Right cardiac atrium (tissue), 5 donors: ENCODE measurements around the gene CATSPER3. TPM values are rescaled to one million over a fixed set of nuclear protein-coding genes. Genes with fewer than 3 reads are reported as not detected.

Source experiments
- ATAC-seq, 2 donors: fragments of 200-7000 bp; cut with Tn5 transposase; one replicate each; pipeline versions ENCODE4 v1.8.0 to v1.9.1; 2020; ENCODE audit warnings: moderate library complexity in 2 of 2, mild to moderate bottlenecking in 1 of 2
- DNase-seq, 3 donors: peaks; one replicate each; pipeline ENCODE4 v3.0.0-alpha.2; 2020
- H3K27ac ChIP-seq: one replicate; pipeline ENCODE4 v1.5.1; 2013; ENCODE audit warnings: mild to moderate bottlenecking, low read length, control low read depth, moderate library complexity
- H3K27me3 ChIP-seq: one replicate; pipeline ENCODE4 v1.6.1; 2013; ENCODE audit not compliant: control insufficient read depth, insufficient read depth
- H3K4me1 ChIP-seq: one replicate; pipeline ENCODE4 v1.6.1; 2013; ENCODE audit warnings: low read length; ENCODE audit not compliant: control insufficient read depth, insufficient read depth
- H3K4me3 ChIP-seq: one replicate; pipeline ENCODE4 v1.5.1; 2013; ENCODE audit warnings: low read length, control low read depth
- H3K9me3 ChIP-seq: one replicate; pipeline ENCODE4 v1.6.1; 2013; ENCODE audit warnings: low read length; ENCODE audit not compliant: control insufficient read depth
- WGBS: extraction: QIAGEN DNeasy Blood & Tissue Kit; methylation state at CpG from one replicate; pipeline ENCODE4 v1.1.7; 2013; 5-methylcytosine and 5-hydroxymethylcytosine counted together
- intact Hi-C, 4 donors: fragments of 100-400 bp; cut with DNase I; formaldehyde crosslinking; loops; one replicate each; pipeline versions ENCODE4 v1.11.0 to v1.14.0; 2022 to 2023
- polyA plus RNA-seq: library from polyadenylated mRNA; stranded (reverse); fragments of 200-250 nt; gene quantifications from one replicate; pipeline ENCODE4 v1.2.3, GENCODE V29; 2013
- total RNA-seq, 4 donors: library from RNA; stranded (reverse); fragmentation: NEBNext Ultra II Directional; extraction: Animal tissue kit (Norgen Biotek cat#: 25700); gene quantifications; one replicate each; pipeline ENCODE4 v1.2.1, GENCODE V29; 2021
- donor health status: healthy with polysubstance abuse.
- donor health status: DM: no; HTN: yes; CAD: no.
- donor health status: DM: no; HTN: no; CAD: no.
- donor health status: DM: no; HTN: yes; CAD: no; lungs with severe emphysema.
- donor health status: DM: yes; HTN: yes; CAD: no.

CATSPER3 gene
- total and polyA plus RNA-seq, 5 donors: 0.25 to 0.59 (median 0.54) TPM

DNA sequence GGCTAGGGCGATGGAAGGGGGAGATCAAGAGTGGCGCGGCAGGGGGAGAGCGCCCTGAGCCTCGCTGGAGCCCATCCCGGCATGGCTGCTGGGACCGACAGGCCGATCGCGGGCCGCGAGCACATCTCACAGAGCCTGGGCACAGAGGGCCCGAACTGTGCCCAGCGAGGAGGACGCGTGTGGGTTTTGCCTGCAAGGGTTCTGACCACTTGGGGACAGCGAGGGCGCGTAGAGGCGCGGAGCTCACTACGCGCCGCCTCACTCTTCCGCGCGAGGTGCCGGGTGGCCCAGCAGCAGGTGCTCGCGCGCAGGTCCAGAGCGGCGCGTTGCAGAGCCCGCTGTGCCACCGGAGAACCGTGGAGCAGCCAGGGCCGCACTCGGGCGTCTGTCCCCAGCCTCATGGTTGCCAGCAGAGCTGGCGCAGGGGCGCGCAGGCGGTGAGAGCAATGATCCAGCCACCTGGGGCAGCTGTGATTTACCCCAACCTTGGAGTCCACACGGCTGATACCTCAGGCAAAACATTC, 82.6 kb downstream of the CATSPER3 start:
- H3K27ac ChIP-seq: no peak overlapping the region
- peak in 1 of 3 donors; percentile 5 for DNase-seq
- H3K27me3 ChIP-seq: peaks cover 3% of the 10 kb centered on the region
- ATAC-seq: no peak
- no peak overlapping the region for H3K4me3 ChIP-seq
- 6% methylated on average over 45 of the region's 45 CpGs for WGBS
- intact Hi-C loops: no loop called here
- no peaks in the 10 kb centered on the region for H3K4me1 ChIP-seq
- H3K9me3 ChIP-seq: no peaks in the 10 kb centered on the region

DNA sequence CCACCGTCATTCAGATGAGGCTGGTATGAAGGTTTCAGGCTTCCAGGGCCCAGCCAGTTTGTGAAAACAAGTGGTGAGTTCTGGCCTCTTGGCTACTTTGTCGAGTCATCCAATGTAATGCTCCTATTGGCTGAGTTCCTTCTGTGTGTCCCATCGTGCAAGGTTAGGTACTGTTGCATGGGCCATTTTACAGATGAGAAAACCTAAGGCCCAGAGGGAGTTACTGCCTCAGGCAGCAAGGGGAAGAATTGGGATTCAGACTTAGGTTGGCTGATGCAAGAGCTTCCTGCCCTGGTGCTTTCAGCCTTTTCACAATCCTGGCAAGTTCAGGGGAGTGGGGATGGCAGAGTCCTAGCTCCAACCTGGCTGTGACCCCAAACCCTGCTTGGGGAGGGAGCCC, 83.7 kb downstream of the CATSPER3 start:
- 51% methylated on average over 3 of the region's 3 CpGs for WGBS
- H3K27me3 ChIP-seq: no peaks in the 10 kb centered on the region
- intact Hi-C loops: no loop called here
- no peaks in the 10 kb centered on the region for H3K9me3 ChIP-seq
- no peak overlapping the region for H3K4me3 ChIP-seq
- ATAC-seq: no peak
- no peak for DNase-seq
- H3K27ac ChIP-seq: no peak overlapping the region
- H3K4me1 ChIP-seq: no peaks in the 10 kb centered on the region

DNA sequence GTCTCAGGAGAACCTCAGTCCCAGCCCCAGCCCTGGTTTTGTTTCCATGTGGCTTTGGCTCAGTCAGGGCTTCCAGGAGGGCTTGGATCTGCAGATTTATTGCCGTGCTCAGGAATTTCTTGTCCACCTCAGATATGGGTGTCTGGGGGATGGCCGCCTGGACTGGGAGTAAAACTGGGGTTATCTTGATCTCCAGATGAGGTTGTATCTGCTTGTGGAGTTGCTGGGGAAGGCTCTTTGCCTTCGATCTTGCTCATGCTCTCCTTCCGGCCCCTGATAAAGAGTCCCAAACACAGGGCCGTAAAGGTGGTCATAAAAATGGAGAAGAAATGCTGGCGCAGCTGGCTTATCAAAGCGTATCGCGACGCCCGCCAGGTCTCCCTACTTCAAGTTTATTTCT, 84.2 kb downstream of the CATSPER3 start:
- ATAC-seq: no peak

DNA sequence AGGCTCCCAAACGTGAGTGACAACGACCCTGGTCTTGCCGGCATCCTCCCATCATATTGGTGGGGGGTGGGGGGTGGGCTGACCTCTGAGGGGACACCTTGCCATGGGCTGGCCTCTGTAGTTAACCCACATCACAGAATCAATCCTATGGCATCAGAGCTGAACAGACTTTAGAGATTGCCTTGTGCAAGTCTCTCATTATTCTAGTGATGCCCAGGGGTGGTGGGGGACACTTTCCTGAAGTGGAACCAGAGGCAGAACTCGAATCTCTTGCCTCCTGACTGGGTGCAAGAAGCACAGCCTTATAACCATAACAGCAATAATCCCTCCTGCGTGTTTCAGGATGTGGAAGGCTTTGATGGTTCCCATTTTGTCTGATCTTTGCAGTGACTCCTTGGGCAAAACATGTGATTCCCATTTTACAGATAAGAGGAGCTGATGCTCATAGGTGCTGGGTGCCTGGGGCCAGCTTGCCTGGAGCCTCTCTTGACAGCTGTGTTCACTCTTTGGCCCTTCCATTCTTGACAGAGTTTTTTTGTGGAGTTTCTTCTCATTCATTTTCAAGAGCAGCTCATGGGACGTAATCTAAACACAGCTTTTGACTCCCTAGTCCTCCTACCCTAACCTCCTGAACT, 84.9 kb downstream of the CATSPER3 start:
- intact Hi-C loops: no loop called here
- H3K27ac ChIP-seq: no peak overlapping the region
- no peak for DNase-seq
- no peaks in the 10 kb centered on the region for H3K9me3 ChIP-seq
- H3K4me3 ChIP-seq: no peak overlapping the region
- no peaks in the 10 kb centered on the region for H3K27me3 ChIP-seq
- 42% methylated on average over 6 of the region's 6 CpGs for WGBS
- no peak for ATAC-seq
- no peaks in the 10 kb centered on the region for H3K4me1 ChIP-seq

More for the DNA sequence above, 84.2 kb downstream of the CATSPER3 start:
- intact Hi-C loops: no loop called here
- DNase-seq: no peak
- no peaks in the 10 kb centered on the region for H3K9me3 ChIP-seq
- no peak overlapping the region for H3K4me3 ChIP-seq
- no peak overlapping the region for H3K27ac ChIP-seq
- H3K27me3 ChIP-seq: no peaks in the 10 kb centered on the region
- 62% methylated on average over 11 of the region's 11 CpGs for WGBS
- no peaks in the 10 kb centered on the region for H3K4me1 ChIP-seq

DNA sequence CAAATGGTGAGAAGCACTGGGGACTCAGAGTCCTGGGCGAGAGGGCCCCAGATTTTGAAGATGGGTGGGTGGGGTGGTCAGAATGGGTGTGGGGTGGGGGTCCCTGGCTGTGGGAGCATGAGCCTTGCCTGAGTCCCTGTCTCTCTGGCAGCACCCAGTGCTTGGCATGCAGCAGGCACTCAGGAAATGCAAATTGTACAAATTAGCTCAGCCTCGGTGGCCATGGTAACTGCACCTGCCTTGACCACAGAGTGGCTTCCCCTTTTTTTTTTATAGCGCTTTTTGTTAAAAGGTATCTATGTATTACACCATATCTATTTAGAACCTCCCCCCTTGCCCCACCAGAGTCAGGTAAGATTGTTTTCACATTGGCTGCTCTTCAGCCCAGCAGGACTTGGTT, 85.6 kb downstream of the CATSPER3 start:
- WGBS: 72% methylated on average over 3 of the region's 3 CpGs
- Histone ChIP-seq H3K9me3 (no peaks in the 10 kb centered on the region), H3K27ac (no peak overlapping the region), H3K27me3 (no peaks in the 10 kb centered on the region), H3K4me3 (no peak overlapping the region), H3K4me1 (no peaks in the 10 kb centered on the region)
- ATAC-seq (no peak), DNase-seq (no peak)
- intact Hi-C loops: no loop called here

DNA sequence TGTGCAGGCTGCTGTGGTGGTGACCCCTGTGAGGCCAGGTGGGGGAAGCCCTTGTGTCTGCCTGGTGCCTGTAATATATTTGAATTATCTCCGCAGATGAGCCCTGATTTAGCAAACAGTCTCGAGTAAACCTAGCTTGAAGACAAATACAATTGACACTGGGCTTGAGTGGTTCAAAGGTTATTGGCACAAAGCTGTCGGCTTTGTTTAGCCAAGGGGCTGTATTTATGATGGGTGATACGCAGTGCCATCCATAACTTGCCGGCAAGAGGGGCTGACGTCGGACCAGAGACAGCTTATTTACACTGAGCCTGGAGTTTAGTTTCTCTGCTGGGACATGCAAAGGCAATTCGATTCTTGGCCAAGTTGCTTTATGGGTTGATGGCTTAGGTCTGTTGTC, 86.3 kb downstream of the CATSPER3 start:
- no peaks in the 10 kb centered on the region for H3K4me1 ChIP-seq
- no peaks in the 10 kb centered on the region for H3K9me3 ChIP-seq
- no peak overlapping the region for H3K27ac ChIP-seq
- intact Hi-C loops: no loop called here
- WGBS: 72% methylated on average over 8 of the region's 8 CpGs
- no peaks in the 10 kb centered on the region for H3K27me3 ChIP-seq
- no peak for ATAC-seq
- no peak for DNase-seq
- no peak overlapping the region for H3K4me3 ChIP-seq

DNA sequence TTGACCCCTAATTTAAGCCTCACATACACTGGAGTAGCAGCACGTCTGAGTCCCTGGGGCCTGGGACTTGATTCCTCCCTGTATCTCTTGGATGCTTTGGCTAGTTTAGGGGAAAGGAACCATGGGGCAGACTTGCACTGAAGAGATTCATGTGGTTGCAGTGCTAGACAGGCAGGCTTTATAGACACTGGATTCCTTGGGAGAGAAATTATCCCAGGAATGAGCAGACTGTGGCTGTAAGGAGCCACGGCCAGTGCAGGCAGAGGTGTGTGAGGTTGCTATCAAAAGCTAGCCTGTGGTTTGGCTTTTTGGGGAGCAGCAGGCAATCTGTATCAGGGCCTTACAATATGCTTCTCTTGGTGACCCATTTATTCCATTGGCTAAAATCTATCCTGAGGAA, 86.8 kb downstream of the CATSPER3 start:
- no peak overlapping the region for H3K27ac ChIP-seq
- no peak for ATAC-seq
- H3K9me3 ChIP-seq: no peaks in the 10 kb centered on the region
- H3K4me3 ChIP-seq: no peak overlapping the region
- H3K27me3 ChIP-seq: no peaks in the 10 kb centered on the region
- WGBS: 72% methylated on average over 2 of the region's 2 CpGs
- intact Hi-C loops: no loop called here
- no peaks in the 10 kb centered on the region for H3K4me1 ChIP-seq
- DNase-seq: no peak

DNA sequence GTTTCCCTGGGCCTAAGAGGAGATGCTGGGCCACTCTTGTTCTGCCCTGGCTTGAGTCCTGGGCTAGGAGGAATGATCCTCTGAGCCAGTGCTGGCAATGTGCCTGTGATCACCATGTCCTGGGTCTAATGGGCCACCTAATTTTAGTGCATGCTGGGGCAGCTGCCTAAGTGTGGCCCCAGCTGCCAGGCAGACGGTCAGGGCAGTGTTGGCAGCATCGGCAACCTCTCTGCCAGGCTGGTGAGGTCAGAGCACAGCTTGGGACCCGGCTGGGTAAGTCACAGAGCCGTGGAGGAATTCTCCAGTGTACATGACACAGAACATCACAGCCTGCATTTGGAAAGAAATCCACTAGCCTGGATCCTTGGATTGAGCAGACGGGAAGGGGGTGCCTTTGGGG, 87.7 kb downstream of the CATSPER3 start:
- Histone ChIP-seq H3K4me1 (no peaks in the 10 kb centered on the region), H3K4me3 (no peak overlapping the region), H3K27ac (no peak overlapping the region), H3K27me3 (no peaks in the 10 kb centered on the region), H3K9me3 (no peaks in the 10 kb centered on the region)
- peak; percentile 63 to 77 for ATAC-seq
- intact Hi-C loops: no loop called here
- WGBS: 41% methylated on average over 5 of the region's 5 CpGs
- no peak for DNase-seq

DNA sequence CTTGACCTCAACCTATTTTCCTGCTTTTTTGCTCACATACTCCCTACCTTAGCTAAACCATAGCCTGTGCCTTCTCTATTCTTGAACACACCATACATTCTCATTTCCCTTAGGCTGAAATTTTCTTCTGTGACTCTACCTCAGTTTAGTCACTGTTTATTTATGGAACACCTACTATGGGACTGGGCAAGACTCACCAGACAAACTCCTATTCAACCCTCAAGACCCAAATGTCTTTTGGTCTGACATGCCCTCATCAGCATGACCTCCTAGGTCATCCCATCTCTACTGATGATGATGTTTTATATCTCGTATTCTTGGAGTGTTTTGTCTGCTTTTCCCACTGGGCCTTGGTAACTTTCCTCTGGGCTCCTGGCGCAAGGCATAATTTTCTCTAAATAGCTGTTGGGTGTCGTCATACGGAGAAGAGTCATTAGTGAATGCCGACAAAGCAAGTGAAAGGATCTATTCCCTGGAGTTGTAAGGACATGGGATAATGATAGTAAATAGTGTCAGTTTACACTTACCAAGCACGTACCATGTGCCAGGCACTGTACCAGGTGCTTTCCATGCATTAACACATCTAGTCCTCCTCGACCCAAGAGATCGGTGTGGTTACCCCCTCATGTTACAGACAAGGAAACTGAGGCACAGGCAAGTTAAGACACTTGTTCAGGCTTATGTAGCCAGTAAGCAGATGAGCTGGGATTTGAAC, 88.8 kb downstream of the CATSPER3 start:
- DNase-seq: no peak
- no peaks in the 10 kb centered on the region for H3K4me1 ChIP-seq
- H3K4me3 ChIP-seq: no peak overlapping the region
- intact Hi-C loops: no loop called here
- WGBS: 85% methylated on average over 8 of the region's 8 CpGs
- H3K27me3 ChIP-seq: no peaks in the 10 kb centered on the region
- ATAC-seq: no peak
- no peaks in the 10 kb centered on the region for H3K9me3 ChIP-seq
- H3K27ac ChIP-seq: no peak overlapping the region

DNA sequence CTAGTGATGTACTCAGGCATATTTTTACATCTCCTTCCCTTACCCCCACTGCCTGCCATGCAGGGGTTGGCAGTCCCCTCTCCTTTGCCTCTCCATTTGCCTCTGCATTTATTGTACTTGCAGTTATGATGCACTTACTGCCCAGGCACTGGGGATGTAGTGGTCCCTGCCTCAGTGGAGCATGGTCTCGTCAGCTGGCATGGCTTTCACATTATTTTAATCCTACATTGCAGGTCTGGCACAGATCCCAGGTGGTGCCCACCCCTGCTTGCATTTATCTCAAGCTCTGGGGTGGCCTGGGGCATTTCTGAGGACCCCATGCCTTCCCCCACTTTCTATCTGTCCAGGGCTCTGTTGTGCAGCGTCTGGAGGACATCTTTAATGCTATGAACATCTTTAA, 89.5 kb downstream of the CATSPER3 start:
- intact Hi-C loops: no loop called here
- Histone ChIP-seq H3K4me1 (no peaks in the 10 kb centered on the region), H3K9me3 (no peaks in the 10 kb centered on the region), H3K27ac (no peak overlapping the region), H3K4me3 (no peak overlapping the region), H3K27me3 (no peaks in the 10 kb centered on the region)
- ATAC-seq: no peak
- DNase-seq: no peak
- 70% methylated on average over 2 of the region's 2 CpGs for WGBS

DNA sequence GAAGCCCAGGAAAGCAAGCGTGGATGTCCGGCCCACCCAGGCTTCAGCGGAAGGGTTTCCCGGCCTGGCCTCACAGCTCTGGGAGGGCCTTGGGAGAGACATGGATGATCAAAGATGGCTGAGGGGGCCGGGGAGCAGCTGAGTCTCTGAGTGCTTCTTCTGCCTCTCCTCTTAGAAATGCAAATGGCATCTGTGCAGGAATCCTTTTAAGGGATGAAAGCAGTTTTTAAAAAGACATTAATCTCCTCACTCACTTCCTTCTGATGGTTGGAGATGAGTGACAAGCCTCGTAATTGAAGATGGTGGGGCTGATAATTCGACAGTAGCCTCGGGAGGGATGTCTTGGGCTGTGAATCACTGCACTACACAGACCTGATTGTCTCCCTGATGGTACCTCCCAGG, 90.6 kb downstream of the CATSPER3 start:
- intact Hi-C loops: no loop called here

More for the DNA sequence above, 90.6 kb downstream of the CATSPER3 start:
- no peaks in the 10 kb centered on the region for H3K4me1 ChIP-seq
- WGBS: 57% methylated on average over 8 of the region's 8 CpGs
- H3K27me3 ChIP-seq: no peaks in the 10 kb centered on the region
- H3K4me3 ChIP-seq: no peak overlapping the region
- ATAC-seq (no peak), DNase-seq (no peak)
- no peaks in the 10 kb centered on the region for H3K9me3 ChIP-seq
- no peak overlapping the region for H3K27ac ChIP-seq
